NB4 (cell line): ENCODE results near the gene SATB2.

Source experiments
- DNase-seq: peaks from one replicate; pipeline ENCODE4 v3.0.0; 2010; ENCODE audit warnings: low read depth
- H3K4me3 ChIP-seq: one replicate; pipeline ENCODE4 v1.5.1; 2011; ENCODE audit warnings: mild to moderate bottlenecking, low read depth, low read length, moderate library complexity
- CTCF ChIP-seq: IDR thresholded peaks from one replicate; pipeline ENCODE4 v1.5.1; 2012; ENCODE audit warnings: low read depth, low read length
- MAX ChIP-seq: IDR thresholded peaks from 2 replicates; pipeline ENCODE4 v1.6.1; 2011; ENCODE audit warnings: low read depth, low read length
- MYC ChIP-seq: IDR thresholded peaks from 2 replicates; pipeline ENCODE4 v1.6.1; 2011; ENCODE audit warnings: low read depth, low read length
- POLR2A ChIP-seq: IDR thresholded peaks from 2 replicates; pipeline ENCODE4 v1.6.1; 2011; ENCODE audit warnings: mild to moderate bottlenecking; ENCODE audit not compliant: insufficient read length; ENCODE audit errors: extremely low read depth

SATB2 gene

DNA sequence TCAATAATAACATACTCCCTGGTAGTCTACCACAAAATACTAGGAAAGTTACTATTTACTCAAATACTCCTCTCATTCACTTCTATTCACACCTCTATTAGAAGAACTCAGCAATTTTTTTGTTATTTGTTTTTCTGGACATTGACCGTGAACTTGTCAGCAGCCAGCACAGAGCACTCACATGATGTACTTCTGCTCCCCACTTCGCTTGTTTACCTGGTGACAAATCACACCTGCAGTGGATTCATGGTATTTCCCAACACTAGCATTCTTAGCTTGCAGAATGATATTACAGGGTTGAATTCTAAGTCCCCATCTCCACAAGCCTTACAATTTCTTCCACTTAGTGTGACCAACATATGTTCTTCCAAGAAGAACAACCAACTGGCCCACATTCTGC is 238.2 kb downstream of the SATB2 start:
- no peak for DNase-seq
- no peak overlapping the region for H3K4me3 ChIP-seq
- no peak for TF ChIP-seq MAX
- no peak for TF ChIP-seq MYC
- no peak for TF ChIP-seq POLR2A
- no peak for TF ChIP-seq CTCF
